Adipose tissue (tissue), 3 donors: Measurements from ENCODE around the gene SBF2. TPM values are rescaled to one million over a fixed set of nuclear protein-coding genes. Genes with fewer than 3 reads are reported as not detected.
"Not testable (repeated sequence)": the region's sequence is repeated elsewhere in the genome, so short reads cannot be mapped to it uniquely, and the experiment has no call there.

ENCODE experiments used
- H3K27ac ChIP-seq: one replicate; pipeline ENCODE4 v1.5.1; 2013; ENCODE audit warnings: low read depth, low read length
- WGBS, 3 donors: extraction: QIAGEN DNeasy Blood & Tissue Kit; methylation state at CpG; one replicate each; pipeline ENCODE4 v1.1.7; 2013; 5-methylcytosine and 5-hydroxymethylcytosine counted together
- polyA plus RNA-seq, 3 donors: library from polyadenylated mRNA; stranded (reverse); fragments of 200-250 nt; gene quantifications; one replicate each; pipeline ENCODE4 v1.2.3, GENCODE V29; 2013
- donor health status: healthy with polysubstance abuse.
- donor health status: Bipolar disorder and iron deficiency.
- donor health status: healthy.

The SBF2 gene
- polyA plus RNA-seq, 3 donors: 6.0 to 25.9 (median 23.0) TPM

DNA sequence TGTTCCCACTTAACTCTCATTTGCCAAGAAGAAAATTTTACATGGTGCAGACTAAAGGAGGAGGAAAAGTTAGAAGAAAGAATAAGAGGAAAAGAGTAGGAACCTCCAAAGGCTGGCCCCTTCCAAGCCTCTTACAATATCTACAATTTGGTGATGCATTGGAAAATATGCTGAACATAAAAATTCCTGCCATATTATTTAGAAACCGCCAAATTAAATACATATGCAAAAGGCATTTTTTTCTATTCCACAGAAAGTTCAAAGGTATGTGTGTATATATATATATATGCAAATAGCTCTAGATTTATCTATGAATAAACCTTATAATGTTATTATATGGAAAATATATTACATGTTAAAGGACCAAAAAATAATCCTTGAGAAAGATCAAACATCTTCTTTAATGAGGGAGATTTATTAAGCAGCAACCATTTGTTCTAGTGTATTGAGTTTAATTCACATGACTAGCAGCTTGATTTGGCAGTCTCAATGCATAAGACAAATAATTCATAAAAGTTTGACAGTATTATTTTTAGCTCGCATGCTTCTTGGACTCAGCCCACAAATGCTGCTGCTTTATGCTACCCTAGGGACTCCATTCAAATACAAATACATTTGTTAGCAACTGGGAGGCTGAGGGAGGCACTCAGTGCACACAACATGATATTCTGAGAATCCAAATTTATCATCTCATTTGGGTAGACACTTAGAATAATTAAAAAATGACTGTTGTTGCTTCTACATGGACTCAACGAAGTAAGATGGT, 184.9 kb downstream of the SBF2 start:
- WGBS, 3 donors: 30 to 54% (median 46%) methylated on average over 3 of the region's 3 CpGs
- H3K27ac ChIP-seq: no peak overlapping the region

GRCh38 chr11:10107497-10107896, 186.5 kb downstream of the SBF2 start:
- H3K27ac ChIP-seq: no peak overlapping the region

DNA sequence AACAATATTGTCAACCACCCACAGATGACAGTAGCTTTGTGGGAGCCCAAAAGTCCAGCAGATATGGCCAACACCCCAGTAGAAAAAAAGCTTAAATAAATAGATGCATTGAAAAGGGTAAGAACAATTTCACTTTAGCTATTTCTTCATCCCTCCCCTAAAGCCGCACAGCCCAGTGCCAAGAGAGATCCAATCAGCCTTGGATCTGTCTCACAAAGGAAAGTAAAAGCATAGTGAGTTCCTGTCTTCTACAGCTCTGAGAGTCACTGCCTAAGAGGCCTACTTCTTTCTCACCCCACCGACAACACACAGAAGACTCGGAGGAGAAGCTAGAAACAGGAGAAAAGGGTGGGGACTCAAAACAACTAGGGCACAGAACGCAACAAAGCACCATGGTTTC, 196.4 kb downstream of the SBF2 start:
- no peak overlapping the region for H3K27ac ChIP-seq
- 82 to 89% (median 87%) methylated on average over 4 of the region's 4 CpGs for WGBS, 3 donors

More at GRCh38 chr11:10107497-10107896, 186.5 kb downstream of the SBF2 start:
- 78 to 91% (median 85%) methylated on average over 2 of the region's 2 CpGs for WGBS, 3 donors

DNA sequence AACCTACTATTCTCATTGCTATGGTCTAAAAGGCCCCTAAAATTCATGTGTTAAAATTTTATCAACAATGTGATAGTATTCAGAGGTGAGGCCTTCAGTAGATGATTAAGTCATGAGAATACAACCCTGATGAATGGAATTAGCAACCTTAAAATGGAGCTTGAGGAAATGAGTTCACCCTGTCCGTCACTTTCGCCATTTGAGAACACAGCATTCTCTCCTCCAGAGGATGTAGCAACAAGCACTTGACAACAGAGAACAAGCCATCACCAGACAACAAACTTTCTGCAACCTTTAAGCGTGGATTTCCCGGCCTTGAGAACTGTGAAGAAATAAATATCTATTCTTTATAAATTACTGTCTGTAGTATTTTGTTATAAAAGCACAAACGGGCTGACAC, 197.0 kb downstream of the SBF2 start:
- 67 to 87% (median 72%) methylated on average over 5 of the region's 5 CpGs for WGBS, 3 donors
- no peak overlapping the region for H3K27ac ChIP-seq

- no peak overlapping the region for H3K27ac ChIP-seq
- 90 to 96% (median 92%) methylated on average over 4 of the region's 4 CpGs for WGBS, 3 donors
Observed at GRCh38 chr11:10095412-10096208, 198.4 kb downstream of the SBF2 start.

DNA sequence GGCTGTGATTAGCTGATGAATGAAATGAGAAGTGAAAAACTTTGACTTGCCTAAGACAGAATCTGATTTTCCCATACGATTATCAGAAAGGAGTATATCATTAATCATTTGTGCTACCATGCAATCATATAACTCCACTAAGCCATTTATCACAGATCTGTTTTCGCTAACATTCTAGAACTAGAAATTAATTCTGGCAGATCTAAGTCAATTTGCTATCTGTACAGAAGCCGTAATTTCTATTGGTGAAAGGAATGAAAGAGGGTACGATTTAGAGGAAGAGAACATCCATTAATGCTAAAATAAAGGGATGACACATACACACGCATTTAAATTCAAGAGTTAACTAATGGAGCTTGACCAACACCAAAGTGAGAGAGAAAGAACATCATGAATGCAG, 201.6 kb downstream of the SBF2 start:
- no peak overlapping the region for H3K27ac ChIP-seq
- 90 to 93% (median 92%) methylated on average over 5 of the region's 5 CpGs for whole genome bisulfite sequencing, 3 donors

GRCh38 chr11:10091314-10092045, 202.5 kb downstream of the SBF2 start:
- 45 to 65% (median 53%) methylated on average over 3 of the region's 3 CpGs for WGBS, 3 donors
- no peak overlapping the region for H3K27ac ChIP-seq

GRCh38 chr11:10087923-10088225, 206.1 kb downstream of the SBF2 start:
- not testable (repeated sequence) for H3K27ac ChIP-seq
- WGBS, 3 donors: 65 to 85% (median 77%) methylated on average over 4 of the region's 4 CpGs

- no peak overlapping the region for H3K27ac ChIP-seq
- 30 to 54% (median 35%) methylated on average over 1 of the region's 1 CpG for WGBS, 3 donors
Observed at GRCh38 chr11:10087186-10087922, 206.7 kb downstream of the SBF2 start.

- WGBS, 3 donors: 94 to 98% (median 97%) methylated on average over 4 of the region's 4 CpGs
Observed at GRCh38 chr11:10080138-10080537, 213.9 kb downstream of the SBF2 start.

DNA sequence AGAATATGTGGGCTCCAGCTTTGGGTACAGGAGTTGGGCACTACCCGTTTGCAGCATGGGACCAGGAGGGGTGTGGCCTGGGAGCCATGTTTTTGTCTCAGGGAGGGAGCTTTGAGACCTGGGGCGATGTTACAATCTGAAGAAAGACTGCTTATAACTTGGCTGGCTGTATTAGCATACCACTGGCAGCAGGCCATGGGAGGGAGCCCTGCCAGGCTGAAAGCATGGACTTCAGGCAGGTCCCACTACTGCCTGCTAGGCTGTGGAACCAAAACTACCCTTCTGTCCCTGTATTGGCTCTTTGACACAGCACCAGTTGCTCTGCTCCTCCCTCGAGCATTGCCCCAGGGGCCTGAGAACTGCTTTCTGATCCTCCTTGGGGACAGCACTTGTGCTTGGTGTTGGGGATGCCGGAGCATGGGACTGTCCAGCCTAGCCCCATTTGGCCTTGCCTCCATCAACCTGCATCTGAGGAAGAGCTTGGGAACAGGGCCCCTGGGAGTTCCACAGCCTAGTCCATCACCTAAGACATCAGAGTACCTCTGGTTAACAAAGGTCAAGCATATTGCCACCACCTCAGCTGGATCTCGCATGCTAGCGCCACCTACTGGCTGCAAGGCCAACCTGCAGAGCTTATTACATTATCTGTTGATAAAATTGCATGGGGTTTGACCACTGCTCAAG, 217.4 kb downstream of the SBF2 start:
- 39 to 64% (median 46%) methylated on average over 6 of the region's 6 CpGs for WGBS, 3 donors
- no peak overlapping the region for H3K27ac ChIP-seq

More at GRCh38 chr11:10080138-10080537, 213.9 kb downstream of the SBF2 start:
- H3K27ac ChIP-seq: no peak overlapping the region

GRCh38 chr11:10075141-10075540, 218.9 kb downstream of the SBF2 start:
- H3K27ac ChIP-seq: no peak overlapping the region
- WGBS, 3 donors: 94 to 99% (median 98%) methylated on average over 2 of the region's 2 CpGs

DNA sequence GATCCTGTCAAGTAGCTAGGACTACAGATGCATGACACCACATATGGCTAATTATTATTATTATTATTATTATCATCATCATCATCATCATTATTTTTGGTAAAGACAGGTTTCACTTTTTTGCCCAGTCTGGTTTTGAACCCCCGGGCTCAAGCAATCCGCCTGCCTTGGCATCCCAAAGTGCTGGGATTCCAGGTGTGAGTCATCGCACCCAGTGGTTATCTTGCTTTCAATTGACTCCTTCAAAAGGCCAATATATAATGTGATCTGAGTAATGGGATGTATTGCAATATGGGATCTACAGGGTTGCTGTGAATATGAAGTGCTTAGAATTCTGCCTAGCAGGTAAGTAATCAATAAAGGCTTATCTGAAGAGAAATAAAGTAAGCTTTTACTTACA, 221.2 kb downstream of the SBF2 start:
- no peak overlapping the region for H3K27ac ChIP-seq
- 97 to 100% (median 98%) methylated on average over 3 of the region's 3 CpGs for WGBS, 3 donors

- WGBS, 3 donors: 92 to 98% (median 94%) methylated on average over 1 of the region's 1 CpG
- no peak overlapping the region for H3K27ac ChIP-seq
Observed at GRCh38 chr11:10072142-10072541, 221.9 kb downstream of the SBF2 start.

GRCh38 chr11:10067629-10068300, 226.3 kb downstream of the SBF2 start:
- no peak overlapping the region for H3K27ac ChIP-seq
- 84 to 96% (median 90%) methylated on average over 3 of the region's 3 CpGs for WGBS, 3 donors

- H3K27ac ChIP-seq: no peak overlapping the region
- 50 to 84% (median 70%) methylated on average over 4 of the region's 4 CpGs for WGBS, 3 donors
Observed at GRCh38 chr11:10066441-10066840, 227.6 kb downstream of the SBF2 start.

DNA sequence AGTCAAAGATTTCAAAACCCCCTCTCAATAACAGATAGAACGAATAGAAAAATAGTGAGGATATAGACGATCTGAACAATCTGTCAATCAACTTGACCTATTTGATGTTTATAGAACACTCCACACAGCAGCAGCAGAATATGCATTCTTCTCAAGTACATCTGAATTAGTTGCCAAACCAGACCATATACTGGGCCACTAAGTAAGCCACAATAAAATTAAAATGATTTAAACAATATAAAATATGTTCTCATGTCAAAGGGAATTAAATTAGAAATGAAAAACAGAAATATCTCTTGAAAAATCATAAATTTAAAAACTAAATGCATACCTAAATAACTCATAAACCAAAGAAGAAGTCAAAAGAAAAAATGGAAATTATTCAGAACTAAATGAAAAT, 229.2 kb downstream of the SBF2 start:
- 89 to 98% (median 90%) methylated on average over 2 of the region's 2 CpGs for WGBS, 3 donors
- no peak overlapping the region for H3K27ac ChIP-seq
